Left lung (tissue), 10 donors: ENCODE measurements around the gene EMILIN2. TPM values are rescaled to one million over a fixed set of nuclear protein-coding genes. Genes with fewer than 3 reads are reported as not detected.

Experiments used
- ATAC-seq: fragments of 200-7000 bp; cut with Tn5 transposase; one replicate; pipeline ENCODE4 v1.9.1; 2020; ENCODE audit warnings: moderate library complexity
- DNase-seq, 4 donors: peaks; one replicate each; pipeline ENCODE4 v3.0.0-alpha.2; 2013 to 2020
- H3K27ac ChIP-seq, 2 donors: fragments of 200-600 bp; sonication (generic) in 1 of 2; one replicate each; pipeline versions ENCODE4 v1.5.0 to v1.8.0; 2020 to 2021
- H3K27me3 ChIP-seq, 2 donors: fragments of 200-600 bp; sonication (generic) in 1 of 2; one replicate each; pipeline versions ENCODE4 v1.5.0 to v1.8.0; 2020 to 2021
- H3K36me3 ChIP-seq, 2 donors: fragments of 200-600 bp; sonication (generic) in 1 of 2; one replicate each; pipeline versions ENCODE4 v1.5.0 to v1.8.0; 2020 to 2021
- H3K4me1 ChIP-seq, 2 donors: fragments of 200-600 bp; one replicate each; pipeline ENCODE4 v1.8.0; 2021
- H3K4me3 ChIP-seq, 2 donors: fragments of 200-600 bp; sonication (generic) in 1 of 2; one replicate each; pipeline versions ENCODE4 v1.5.0 to v1.8.0; 2020 to 2021; ENCODE audit warnings: mild to moderate bottlenecking in 1 of 2
- H3K9me3 ChIP-seq, 2 donors: fragments of 200-600 bp; sonication (generic) in 1 of 2; one replicate each; pipeline versions ENCODE4 v1.5.0 to v1.8.0; 2020 to 2021
- intact Hi-C, 2 donors: fragments of 100-400 bp; cut with DNase I; formaldehyde crosslinking; loops; one replicate each; pipeline versions ENCODE4 v1.11.2 to v1.14.2; 2022
- polyA plus RNA-seq, 6 donors: library from polyadenylated mRNA; unstranded; fragments of 120-200 nt; gene quantifications; one replicate each; pipeline ENCODE4 v1.2.1, GENCODE V29; 2013; ENCODE audit not compliant: insufficient read length in 6 of 6
- total RNA-seq, 2 donors: library from RNA; stranded (reverse); fragmentation: NEBNext Ultra II Directional; extraction: Animal tissue kit (Norgen Biotek cat#: 25700); gene quantifications; one replicate each; pipeline ENCODE4 v1.2.1, GENCODE V29; 2021
- TF ChIP-seq, protein P1 (sequence below), 2 donors: fragments of 200-600 bp; sonication (generic) in 1 of 2; IDR thresholded peaks; one replicate each; pipeline versions ENCODE4 v1.5.0 to v1.8.0; 2021; ENCODE audit warnings: antibody characterized with exemption in 2 of 2
- donor health status: DM: no; HTN: yes; CAD: no.
- donor health status: DM: no; HTN: no; CAD: no.

Gene EMILIN2
- total and polyA plus RNA-seq, 8 donors, result 10.6 to 56.2 (median 15.1) TPM

DNA sequence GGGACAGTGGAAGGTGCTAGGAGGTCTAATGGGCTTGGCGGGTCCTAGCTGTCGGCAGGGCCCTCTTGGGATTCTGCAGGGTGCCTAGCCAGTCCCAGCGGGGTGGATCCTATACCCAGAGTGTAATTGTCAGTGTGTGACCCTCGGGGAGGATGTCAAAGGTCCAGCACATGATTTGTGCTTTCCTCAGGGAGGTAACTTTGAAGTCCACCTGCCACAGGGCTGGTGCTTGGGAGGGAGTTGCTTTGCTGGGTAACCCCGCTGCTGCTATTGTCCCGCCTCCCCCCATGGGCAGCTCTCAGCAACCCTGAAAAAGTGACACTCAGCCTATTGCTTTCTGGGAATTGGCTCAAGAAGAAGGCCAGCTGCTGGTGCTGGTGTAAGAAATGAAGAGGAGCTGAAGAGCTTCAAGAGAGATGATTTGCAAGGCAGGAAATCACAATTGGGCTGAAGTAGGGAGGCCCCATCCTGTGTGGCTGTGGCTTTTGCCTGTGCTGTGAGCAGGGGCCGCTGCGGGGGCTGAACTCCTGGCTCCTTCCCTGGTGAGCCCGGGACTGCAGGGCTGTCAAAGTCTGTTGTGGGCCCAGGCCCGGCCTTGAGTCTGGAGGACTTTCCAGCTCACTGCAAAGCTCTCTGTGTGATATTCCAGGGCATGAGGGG, 36.4 kb downstream of the EMILIN2 start:
- Histone ChIP-seq H3K9me3 (no peaks in the 10 kb centered on the region), H3K4me3 (no peak overlapping the region), H3K27ac (peak overlapping the region in 1 of 2 donors; percentile 38), H3K4me1 (peaks cover 0 to 26% of the 10 kb centered on the region in 2 donors), H3K36me3 (peaks cover 0 to 3% of the 10 kb centered on the region in 2 donors), H3K27me3 (no peaks in the 10 kb centered on the region)
- intact Hi-C loops, result no loop called here
- TF ChIP-seq, protein P1, sequence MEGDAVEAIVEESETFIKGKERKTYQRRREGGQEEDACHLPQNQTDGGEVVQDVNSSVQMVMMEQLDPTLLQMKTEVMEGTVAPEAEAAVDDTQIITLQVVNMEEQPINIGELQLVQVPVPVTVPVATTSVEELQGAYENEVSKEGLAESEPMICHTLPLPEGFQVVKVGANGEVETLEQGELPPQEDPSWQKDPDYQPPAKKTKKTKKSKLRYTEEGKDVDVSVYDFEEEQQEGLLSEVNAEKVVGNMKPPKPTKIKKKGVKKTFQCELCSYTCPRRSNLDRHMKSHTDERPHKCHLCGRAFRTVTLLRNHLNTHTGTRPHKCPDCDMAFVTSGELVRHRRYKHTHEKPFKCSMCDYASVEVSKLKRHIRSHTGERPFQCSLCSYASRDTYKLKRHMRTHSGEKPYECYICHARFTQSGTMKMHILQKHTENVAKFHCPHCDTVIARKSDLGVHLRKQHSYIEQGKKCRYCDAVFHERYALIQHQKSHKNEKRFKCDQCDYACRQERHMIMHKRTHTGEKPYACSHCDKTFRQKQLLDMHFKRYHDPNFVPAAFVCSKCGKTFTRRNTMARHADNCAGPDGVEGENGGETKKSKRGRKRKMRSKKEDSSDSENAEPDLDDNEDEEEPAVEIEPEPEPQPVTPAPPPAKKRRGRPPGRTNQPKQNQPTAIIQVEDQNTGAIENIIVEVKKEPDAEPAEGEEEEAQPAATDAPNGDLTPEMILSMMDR (IDR thresholded peaks at IDR 0.05), result no peak
- ATAC-seq (peak; percentile 21), DNase-seq (peak in 3 of 4 donors; percentile 42 to 79 (median 71))

DNA sequence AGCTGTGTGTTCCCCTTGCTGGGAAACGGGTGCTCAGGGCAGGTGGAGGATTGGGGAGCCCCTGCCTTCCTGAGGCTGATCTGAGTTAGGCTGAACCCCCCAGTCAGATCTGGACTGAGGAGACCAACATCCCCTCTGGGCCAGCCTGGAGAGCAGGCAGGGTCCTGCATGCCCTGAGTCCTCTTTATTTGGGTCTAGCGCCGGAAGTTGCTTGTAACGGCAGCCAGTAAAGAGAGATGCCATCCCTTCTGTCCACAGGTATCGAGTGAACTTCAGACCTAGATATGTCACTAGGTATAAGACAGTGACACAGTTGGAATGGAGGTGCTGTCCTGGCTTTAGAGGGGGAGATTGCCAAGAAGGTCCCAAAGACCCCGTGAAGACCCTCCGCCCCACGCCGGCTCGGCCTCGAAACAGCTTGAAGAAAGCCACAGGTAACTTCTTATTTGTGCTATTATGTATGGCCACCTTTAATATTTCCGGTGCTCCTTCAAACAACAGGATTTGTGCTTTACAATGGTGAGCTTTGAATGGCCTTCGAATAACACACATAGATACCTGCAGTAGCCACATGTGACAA, 38.0 kb downstream of the EMILIN2 start:
- no peaks in the 10 kb centered on the region for H3K9me3 ChIP-seq
- no peak for DNase-seq
- no peaks in the 10 kb centered on the region for H3K27me3 ChIP-seq
- no peak overlapping the region for H3K27ac ChIP-seq
- peaks cover 0 to 27% of the 10 kb centered on the region in 2 donors for H3K4me1 ChIP-seq
- ATAC-seq, result no peak
- peaks cover 0 to 3% of the 10 kb centered on the region in 2 donors for H3K36me3 ChIP-seq
- intact Hi-C loops, result no loop called here
- H3K4me3 ChIP-seq, result no peak overlapping the region
- TF ChIP-seq, protein P1 (IDR thresholded peaks at IDR 0.05), result no peak

DNA sequence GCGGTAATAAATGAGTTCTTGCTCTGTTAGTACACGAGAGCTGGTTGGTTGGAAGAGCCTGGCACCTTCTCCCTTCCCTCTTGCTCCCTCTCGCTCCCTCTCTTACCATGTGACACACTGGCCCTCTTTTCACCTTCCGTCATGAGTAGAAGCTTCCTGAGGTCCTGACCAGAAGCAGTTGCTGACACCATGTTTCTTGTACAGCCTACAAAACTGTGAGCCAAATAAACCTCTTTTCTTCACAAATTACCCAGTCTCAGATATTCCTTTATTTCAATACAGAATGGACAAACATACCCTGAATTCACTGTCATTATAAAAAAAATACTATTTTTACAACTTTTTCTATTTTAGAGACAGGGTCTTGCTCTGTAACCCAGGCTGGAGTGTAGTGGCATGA, 40.7 kb downstream of the EMILIN2 start:
- H3K27ac ChIP-seq, result no peak overlapping the region
- H3K4me3 ChIP-seq, result no peak overlapping the region
- ATAC-seq (no peak), DNase-seq (no peak)
- no peaks in the 10 kb centered on the region for H3K27me3 ChIP-seq
- H3K9me3 ChIP-seq, result no peaks in the 10 kb centered on the region
- peaks cover 0 to 18% of the 10 kb centered on the region in 2 donors for H3K4me1 ChIP-seq
- intact Hi-C loops, result no loop called here
- peaks cover 0 to 22% of the 10 kb centered on the region in 2 donors for H3K36me3 ChIP-seq
- TF ChIP-seq, protein P1 (IDR thresholded peaks at IDR 0.05), result no peak

DNA sequence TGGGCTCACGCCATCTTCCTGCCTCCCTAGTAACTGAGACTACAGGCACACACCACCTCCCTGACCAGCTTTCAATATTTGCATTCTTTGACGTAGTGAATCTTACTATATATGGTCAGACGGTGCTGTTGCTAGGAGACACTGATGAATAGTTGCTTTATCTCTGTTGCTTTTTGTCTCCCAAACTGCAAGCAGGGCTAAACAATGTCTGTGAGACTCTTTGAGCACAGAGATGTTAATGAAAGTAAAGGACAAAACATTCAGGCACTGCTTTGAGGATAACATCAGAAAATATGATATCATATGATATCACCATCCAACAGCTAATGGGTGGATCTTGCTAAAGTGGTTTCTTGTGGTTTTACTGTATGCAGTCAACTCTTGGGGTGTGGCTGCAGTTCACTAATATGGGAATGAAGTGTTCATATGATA, 43.0 kb downstream of the EMILIN2 start:
- no peaks in the 10 kb centered on the region for H3K27me3 ChIP-seq
- peaks cover 0 to 23% of the 10 kb centered on the region in 2 donors for H3K36me3 ChIP-seq
- H3K27ac ChIP-seq, result no peak overlapping the region
- ATAC-seq (no peak), DNase-seq (no peak)
- H3K4me3 ChIP-seq, result no peak overlapping the region
- TF ChIP-seq, protein P1 (IDR thresholded peaks at IDR 0.05), result no peak
- H3K9me3 ChIP-seq, result no peaks in the 10 kb centered on the region
- peaks cover 0 to 6% of the 10 kb centered on the region in 2 donors for H3K4me1 ChIP-seq
- intact Hi-C loops, result no loop called here

DNA sequence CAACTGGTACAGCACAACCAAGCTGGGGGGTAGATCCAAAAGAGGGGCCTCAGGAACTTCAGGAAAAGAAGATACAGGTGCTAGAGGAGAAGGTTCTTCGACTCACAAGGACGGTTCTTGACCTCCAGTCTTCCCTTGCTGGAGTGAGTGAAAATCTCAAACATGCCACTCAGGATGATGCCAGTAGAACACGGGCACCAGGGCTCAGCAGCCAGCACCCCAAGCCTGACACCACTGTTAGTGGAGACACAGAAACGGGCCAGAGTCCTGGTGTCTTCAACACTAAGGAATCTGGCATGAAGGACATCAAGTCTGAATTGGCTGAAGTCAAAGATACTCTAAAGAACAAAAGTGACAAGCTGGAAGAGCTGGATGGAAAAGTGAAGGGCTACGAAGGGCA, 43.8 kb downstream of the EMILIN2 start:
- Histone ChIP-seq H3K4me3 (no peak overlapping the region), H3K9me3 (no peaks in the 10 kb centered on the region), H3K36me3 (peaks cover 0 to 23% of the 10 kb centered on the region in 2 donors), H3K27me3 (no peaks in the 10 kb centered on the region), H3K4me1 (peaks cover 0 to 6% of the 10 kb centered on the region in 2 donors), H3K27ac (no peak overlapping the region)
- TF ChIP-seq, protein P1 (IDR thresholded peaks at IDR 0.05), result no peak
- no peak for DNase-seq
- no peak for ATAC-seq
- intact Hi-C loops, result no loop called here
